GM21526 (cell line): Measurements from ENCODE around the gene SLC22A8.
"Not testable (repeated sequence)": the region's sequence is repeated elsewhere in the genome, so short reads cannot be mapped to it uniquely, and the experiment has no call there.

ENCODE experiments used
- ATAC-seq: cut with Tn5 transposase; IDR thresholded peaks from one replicate; pipeline ENCODE4 v1.9.1; 2021; ENCODE audit warnings: moderate library complexity; ENCODE audit not compliant: unreplicated experiment, low FRiP score

Gene SLC22A8

GRCh38 chr11:62988276-62988675, 27.4 kb downstream of the SLC22A8 start:
- no peak for ATAC-seq

DNA sequence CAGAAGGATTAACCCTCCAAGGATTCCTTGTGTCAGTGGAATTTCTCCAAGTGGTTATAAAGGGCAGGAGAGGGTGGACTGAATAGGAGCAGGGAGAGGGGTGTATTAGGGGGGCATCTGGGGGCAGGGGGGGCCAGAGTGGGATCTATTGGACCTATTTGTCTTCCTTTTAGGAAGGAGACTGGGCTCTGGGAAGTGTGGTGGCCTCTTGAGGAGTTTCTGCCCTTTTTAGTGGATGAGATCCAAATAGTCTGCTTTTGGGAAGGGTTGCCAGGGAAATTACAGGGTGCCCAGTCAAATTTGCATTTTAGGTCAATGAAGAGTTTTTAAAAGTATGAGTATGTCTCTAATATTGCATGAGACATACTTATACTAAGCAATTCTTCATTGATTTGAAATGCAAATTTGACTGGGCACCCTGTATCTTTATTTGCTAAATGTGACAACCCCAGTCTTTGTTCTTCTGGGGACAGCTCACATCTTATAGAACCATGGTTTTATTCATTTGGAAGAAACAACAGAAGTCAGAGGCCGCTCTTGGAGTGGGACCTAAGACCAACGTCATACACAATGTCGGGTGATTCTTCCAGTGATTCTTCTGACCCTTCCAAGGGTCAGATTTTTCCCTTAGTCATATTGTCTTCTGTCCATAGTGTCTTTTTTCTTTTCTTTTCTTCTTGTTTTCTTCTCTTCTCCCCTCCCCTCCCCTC, 30.4 kb downstream of the SLC22A8 start:
- ATAC-seq: no peak

DNA sequence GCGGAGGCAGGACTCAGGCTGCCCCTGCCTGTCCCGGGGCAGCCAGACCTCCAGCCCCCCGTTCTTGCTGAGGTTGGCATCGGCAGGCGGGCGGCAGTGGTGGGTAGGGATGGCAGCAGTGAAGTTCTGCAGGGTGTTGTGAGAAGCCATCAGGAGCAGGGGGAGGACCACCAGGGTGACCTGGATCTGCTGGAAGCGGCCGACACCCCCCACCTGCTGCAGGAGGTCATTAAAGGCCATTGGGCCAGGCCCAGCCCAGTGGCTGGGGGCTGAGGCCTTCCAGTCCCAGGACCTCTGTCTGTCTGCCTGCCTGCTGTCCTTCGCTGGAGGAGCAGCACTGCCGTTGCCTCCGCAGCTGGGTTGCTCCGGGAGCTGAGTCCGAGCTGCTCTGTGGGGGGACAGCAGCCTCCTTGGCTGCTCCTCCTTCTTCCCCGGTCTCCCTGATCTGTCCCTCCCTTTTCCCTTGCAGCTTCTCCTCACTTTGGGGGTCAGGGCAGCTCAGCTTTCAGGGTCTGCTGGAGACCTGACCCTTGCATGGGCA, 31.1 kb downstream of the SLC22A8 start, which contains the start of gene SLC22A6:
Gene SLC22A6 (minus strand): TSS at position 517 of the 541 bp plus-strand sequence. CDS start 277 bp downstream, at position 240.
- ATAC-seq: no peak

- no peak for ATAC-seq
Measured at GRCh38 chr11:62983536-62984199, 32.0 kb downstream of the SLC22A8 start.

DNA sequence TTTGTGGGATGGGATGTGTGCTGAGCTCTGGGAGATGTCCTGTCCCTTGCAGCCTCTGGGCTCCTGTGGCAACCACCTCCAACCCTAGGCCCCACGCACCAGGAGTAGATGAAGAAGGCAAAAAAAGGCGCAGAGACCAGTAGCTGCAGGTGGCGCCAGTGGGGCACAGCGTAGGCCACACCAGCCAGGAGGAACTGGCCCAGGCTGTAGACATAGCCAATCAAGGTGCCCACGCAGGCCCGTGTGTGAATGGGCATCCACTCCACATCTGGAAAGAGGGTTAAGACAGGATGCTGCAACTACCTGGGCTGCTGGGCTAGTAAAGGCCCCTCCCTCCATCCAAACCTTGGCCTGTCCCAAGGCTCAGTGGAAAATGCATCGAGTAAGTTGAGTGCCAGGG, 33.9 kb downstream of the SLC22A8 start:
- no peak for ATAC-seq

- ATAC-seq: no peak
Measured at GRCh38 chr11:62980133-62980760, 35.4 kb downstream of the SLC22A8 start.

GRCh38 chr11:62976109-62976508, 39.5 kb downstream of the SLC22A8 start:
- no peak for ATAC-seq

- ATAC-seq: no peak
Measured at GRCh38 chr11:62974848-62975522, 40.7 kb downstream of the SLC22A8 start.

DNA sequence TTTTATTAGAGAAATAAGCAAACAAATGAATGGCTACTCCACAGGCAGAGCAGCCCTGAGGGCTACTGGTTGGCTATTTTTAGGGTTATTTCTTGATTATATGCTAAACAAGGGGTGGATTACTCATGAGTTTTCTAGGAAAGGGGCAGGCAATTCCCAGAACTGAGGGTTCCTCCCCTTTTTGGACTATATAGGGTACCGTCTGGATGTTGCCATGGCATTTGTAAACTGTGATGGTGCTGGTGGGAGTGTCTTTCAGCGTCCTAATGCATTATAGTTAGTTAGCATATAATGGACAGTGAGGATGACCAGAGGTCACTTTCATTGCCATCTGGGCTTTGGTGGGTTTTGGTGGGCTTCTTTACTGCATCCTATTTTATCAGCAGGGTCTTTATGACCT, 50.1 kb downstream of the SLC22A8 start:
- ATAC-seq: no peak

DNA sequence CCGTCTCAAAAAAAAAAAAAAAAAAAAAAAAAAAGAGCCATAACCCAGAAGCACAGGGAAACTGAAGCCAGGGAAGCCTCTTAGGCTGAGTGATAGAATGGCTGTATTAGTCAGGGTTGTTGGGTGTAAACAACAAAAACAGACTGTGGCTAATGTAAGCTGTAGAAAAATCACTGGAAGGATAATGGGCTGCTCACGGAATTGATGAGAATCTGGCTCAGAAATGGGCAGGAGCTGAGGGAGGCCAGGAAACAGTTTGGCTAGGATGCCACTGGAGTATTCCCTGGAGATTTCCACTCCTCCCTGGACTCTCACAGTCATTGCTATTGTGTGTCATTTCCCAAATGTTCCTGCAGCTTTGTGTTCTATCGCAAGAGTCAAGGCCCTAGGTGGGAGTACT, 53.2 kb downstream of the SLC22A8 start:
- ATAC-seq: no peak

DNA sequence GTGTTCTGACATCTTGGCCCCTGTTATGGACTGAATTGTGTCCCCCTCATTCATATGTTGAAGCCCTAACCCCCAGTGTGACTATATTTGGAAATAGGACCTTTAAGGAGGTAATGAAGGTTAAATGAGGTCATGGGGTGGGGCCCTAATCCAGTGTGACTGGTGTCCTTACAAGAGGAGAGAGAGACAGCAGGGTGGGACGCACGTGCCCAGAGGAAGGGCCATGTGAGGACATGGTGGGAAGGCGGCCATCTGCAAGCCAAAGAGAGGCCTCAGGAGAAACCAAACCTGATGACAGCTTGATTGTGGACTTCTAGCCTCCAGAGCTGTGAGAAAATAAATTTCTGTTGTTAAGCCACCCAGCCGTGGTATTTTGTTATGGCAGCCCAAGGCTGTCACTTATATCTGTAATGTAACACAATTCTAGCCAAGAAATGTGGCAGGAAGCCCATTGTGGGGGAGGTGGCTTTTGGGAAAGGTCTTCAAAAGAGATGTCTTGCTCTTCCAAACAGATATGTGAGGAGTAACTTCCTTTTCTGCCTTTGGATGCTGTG, 54.5 kb downstream of the SLC22A8 start:
- no peak for ATAC-seq

- ATAC-seq: no peak
Measured at GRCh38 chr11:62959422-62959980, 56.1 kb downstream of the SLC22A8 start.

DNA sequence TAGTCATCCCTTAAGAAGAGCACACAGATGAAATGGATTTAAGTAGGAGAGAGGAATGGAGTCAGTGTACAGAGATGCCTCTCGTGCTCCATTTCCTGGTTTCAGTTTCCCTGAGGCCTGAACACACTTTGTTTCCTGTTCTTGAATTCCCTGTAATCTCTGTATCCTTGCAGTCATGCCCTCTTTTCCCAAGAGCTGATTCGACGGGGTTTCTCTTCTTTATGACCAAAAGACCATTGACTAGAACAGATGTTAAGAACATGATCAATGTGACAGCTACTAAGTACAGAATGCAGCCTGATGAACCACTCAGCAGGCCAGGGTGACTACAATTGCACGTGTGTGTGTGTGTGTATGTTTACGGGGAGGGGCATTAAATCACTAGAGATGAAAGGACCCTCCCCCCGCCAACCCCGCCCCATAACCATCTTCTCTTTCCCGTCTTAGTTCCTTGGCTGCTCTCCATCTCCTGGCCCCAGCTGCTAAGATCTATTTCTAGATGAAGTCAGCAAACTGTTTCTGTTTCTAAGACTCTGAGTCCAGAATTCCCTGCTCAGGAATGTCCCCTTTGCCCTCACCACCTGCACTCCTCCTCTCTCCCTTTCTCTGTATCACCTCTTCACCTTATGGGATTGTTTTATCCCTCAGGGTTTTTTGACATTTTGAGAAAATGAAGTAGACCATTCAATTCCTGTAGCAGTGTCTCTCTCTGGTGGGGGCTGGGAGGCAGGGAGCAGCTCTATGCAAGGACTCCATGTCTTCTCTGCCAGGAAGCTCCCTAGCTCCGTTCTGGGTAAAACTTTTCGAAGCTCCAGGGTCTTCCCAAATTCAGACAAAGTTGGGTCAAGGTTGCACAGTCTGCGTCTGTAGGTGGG, 56.9 kb downstream of the SLC22A8 start:
- no peak for ATAC-seq

DNA sequence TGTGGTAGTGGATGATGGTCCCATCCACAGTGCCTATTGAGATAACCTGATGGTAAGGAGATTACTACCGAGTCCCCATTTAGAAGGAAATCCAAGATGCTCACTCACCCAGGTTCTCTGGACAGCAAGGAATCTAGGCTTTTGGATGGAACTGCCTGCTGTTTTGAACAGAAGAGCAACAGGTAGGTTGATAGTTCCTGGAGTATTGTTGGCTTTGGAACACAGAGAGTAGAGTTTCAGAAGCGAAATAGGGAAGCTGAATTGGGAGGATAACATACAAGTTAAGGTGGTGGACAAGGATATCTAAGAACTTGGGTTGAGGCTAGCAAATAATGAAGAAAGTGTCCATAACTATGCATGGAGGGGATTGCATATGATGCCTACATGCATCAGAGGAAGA, 58.5 kb downstream of the SLC22A8 start:
- ATAC-seq: no peak

DNA sequence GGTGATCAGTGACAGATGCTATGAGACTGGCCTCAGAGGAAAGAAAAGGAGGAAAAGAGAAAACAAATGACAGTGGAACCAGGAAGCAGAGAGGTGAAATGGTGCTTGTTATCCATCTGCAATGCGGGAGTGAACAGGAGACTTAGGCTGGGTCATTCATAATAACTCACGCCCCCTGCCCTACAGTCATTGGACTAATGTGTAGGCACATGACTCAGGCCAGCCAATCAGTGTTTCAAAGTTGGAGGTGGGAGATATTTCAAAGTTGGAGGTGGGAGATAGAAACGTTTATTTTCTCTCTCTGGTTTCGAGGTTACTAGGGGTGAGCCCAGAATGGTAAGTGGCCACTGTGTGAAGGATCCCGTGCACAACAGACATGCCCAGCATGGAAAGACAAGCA, 61.2 kb downstream of the SLC22A8 start:
- ATAC-seq: no peak

- no peak for ATAC-seq
Measured at GRCh38 chr11:62953811-62954210, 61.8 kb downstream of the SLC22A8 start.

DNA sequence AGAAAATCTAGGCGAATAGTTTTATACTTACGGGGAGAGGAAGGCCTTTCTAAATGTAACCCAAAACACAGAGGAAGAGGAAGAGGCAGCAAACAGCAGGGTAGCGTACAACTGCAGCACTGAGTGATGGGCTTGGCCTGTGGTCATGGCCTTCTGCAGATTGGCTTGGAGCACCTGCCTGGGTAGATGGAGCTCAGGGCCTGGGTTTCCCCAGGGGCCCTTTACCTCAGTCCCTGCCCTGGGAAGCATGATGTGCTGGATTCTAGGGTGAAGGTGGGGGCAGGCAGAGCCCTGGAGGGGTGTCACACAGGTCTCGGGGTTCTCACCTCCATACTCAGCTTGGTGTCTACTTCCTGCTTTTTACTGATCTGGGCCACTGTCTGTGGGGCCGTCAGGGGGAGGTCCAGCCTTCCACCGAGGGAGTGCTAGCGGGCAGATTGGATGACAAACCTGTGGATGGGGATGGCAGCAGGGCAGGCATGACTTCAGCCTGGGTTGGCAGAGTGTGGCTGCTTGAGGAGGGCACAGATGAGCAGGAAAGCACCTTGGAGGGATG, 66.8 kb downstream of the SLC22A8 start:
- no peak for ATAC-seq

DNA sequence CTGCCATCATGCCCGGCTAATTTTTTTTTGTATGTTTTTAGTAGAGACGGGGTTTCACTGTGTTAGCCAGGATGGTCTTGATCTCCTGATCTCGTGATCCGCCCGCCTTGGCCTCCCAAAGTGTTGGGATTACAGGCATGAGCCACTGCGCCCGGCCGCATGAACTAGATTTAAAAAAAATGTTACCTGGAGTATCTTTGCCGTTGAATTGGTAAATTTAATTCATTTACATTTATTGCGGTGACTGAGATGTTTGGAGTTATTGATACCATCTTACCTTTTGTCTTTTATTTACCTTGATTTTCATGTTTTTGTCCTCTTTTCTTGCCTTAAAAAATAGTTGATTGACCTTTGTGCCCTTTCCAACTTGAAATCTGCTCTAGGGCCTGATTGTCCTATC, 70.1 kb downstream of the SLC22A8 start:
- not testable (repeated sequence) for ATAC-seq
